Stimulated activated CD8-positive, alpha-beta memory T cell treated with anti-CD3 and anti-CD28 coated beads, Interleukin-12 subunit alpha, Interleukin-12 subunit beta, amount 100 ng/mL, for 4 hours (primary cell): ENCODE data around the gene RIBC2.
"Not testable (repeated sequence)": the region's sequence is repeated elsewhere in the genome, so short reads cannot be mapped to it uniquely, and the experiment has no call there.

Experiments used
- DNase-seq: peaks from one replicate; pipeline ENCODE4 v3.0.0-alpha.2; 2020; ENCODE audit warnings: low read depth

Gene RIBC2

DNA sequence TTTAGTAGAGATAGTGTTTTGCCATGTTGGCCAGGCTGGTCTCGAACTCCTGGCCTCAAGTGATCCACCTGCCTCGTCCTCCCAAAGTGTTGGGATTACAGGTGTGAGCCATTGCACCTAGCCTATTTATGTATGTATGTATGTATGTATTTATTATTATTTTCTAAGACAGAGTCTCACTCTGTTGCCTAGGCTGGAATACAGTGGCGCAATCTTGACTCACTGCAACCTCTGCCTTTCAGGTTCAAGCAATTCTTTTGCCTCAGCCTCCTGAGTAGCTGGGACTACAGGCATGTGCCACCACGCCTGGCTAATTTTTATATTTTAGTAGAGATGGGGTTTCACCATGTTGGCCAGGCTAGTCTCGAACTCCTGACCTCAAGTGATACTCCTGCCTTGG lies 35.9 kb downstream of the RIBC2 start:
- not testable (repeated sequence) for DNase-seq

DNA sequence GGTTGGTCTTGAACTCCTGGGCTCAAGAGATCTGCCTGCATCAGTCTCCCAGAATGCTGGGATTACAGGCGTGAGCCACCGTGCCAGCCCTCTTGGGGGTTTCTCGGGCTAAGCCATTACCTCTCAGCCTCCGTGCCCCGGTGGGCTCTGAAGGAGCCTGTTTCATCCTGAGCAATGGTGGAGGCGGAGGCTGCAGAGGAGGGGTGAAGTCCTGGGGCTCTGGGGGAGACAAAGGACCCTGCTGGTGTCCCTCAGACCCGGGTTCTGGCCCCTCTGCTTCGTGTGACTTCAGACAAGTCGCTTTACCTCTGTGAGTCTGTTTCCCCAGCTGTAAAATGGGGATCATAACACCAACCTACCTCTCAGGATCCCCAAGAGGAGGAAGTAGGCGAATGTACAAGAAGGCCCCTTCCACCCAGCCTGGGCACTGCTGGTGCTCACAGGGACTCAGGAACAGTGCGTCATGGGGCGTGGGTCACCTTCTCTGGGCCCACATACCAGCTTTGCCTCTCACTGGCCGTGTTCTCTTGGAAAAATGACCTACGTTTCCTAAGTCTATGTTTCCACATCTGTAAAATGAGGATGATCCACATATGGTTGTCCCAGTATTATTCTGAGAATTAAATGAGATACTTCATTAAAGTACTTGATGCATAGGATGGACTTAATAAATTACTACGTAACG lies 36.8 kb downstream of the RIBC2 start:
- no peak for DNase-seq

DNA sequence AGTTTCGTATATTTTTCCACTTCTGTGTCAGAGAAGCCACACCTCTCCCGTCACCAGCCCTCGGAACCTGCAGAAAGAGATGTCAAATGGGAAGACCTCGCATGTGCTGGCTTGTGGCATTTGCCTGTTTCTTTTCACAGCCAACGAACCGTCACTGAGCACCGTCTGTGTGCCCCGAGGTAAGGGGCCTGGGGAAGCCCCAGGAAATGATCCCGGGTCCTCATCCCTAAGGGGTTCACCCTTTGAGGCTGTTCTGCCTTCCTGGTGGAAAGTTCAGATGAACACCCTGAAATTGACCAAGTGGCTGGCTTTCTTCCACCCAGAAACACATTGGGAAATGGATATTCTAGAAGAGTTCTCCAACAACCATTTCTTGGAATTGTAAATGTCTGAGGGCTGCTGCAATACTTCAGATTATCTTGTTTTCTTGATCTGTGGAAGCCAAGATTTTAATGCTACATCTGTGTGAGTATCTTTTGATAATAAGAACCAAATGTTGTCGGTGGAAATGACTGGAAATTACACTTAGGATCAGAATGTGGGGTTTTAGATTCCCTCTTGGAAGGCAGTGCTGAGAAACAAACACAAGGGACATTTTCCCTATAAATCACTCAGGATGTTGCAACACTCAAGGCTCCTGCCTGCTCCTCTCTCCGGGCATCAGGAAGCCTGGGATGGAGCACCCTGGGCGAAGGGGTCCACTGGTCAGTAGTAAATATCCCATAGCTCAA lies 37.6 kb downstream of the RIBC2 start:
- DNase-seq: no peak

DNA sequence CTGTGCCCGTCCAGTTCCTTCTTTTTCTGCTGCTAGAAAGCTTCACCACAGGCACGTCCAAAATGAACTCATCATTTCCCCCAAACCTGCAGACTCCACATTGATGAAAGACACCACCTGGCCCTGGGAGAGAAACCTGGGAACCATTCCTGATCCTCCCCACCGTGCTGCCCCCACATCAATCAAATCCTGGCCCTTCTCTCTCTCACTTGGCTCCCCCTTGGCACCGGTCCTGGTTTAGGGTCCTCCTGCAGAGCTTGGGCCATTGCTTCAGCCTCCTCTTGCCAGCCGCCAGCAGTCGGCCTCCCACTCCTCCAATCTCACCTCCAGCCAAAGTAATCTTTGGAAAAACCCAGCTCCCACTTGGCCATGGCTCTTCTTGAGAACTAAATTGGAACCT lies 38.5 kb downstream of the RIBC2 start:
- DNase-seq: no peak

DNA sequence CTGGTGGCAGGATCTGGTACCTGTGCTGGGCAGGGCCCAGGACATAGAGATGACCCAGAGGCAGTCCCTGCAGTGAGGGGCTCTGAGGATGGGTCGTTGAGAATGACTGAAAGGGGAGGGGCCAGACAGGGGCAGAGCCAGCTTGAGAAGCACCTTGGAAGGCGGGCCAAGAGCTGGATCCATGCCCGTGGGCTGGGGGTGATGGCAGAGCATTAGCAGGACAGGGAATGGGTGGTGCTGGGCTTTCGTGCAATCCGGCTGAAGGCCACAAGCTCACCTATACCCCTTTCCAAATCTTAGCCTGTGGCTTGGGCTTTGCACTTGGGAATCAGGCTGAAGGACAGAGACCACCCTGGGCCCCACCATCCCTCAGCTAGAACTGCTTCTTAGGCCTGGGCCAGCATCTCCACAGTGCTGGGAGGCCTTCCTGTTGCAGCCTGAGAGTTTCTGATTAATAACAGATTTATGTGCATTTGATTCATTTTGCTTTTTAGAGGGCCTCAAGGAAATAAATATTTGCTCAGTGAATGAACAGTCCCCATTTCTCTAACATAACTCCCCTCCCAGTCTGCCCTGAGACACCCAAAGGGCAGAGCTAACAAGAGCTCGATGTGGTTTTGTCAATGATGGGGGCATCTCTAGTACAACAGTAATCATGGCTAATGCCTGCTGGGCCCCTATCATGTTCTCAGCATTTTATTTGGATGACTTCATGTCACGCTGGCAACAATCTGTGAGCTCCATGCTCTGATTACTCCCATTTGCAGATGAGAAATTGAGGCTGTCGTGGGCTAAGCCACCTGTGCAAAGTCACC lies 39.3 kb downstream of the RIBC2 start:
- DNase-seq: no peak

DNA sequence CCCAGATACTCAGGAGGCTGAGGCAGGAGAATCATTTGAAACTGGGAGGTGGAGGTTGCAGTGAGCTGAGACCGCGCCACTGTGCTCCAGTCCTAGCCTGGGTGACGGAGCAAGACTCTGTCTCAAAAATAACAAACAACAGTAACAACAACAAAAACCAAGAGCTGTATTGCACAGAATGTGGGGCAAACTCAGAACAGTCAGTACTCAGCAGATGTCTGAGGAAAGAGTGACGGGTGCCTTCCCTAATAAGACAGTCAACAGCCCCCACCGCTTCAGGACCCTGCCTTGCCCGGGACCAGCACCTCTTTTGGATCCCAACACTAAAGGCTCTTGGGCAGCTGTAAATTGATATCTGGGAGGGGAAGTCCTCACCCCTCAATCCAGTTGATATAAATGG lies 40.3 kb downstream of the RIBC2 start:
- no peak for DNase-seq

DNA sequence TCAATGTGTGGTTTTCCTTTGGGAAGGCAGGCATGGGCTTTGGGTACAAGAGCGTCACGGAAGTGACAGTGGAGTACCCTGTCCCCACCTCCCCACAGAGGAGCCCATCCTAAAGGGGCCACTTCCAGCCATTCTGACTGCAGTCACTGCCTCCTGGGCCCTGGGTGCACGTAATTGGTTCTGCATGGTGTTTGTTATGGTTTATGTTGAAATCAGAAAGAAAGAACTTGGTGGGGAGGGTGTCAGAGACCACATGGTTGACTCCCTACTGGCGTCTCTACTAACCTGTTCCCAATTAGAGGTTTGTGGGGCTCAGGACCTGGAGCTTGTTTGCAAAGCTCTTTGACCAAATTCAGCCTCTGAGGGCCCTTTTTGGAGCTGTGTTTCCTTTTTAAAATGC lies 40.8 kb downstream of the RIBC2 start:
- DNase-seq: no peak

DNA sequence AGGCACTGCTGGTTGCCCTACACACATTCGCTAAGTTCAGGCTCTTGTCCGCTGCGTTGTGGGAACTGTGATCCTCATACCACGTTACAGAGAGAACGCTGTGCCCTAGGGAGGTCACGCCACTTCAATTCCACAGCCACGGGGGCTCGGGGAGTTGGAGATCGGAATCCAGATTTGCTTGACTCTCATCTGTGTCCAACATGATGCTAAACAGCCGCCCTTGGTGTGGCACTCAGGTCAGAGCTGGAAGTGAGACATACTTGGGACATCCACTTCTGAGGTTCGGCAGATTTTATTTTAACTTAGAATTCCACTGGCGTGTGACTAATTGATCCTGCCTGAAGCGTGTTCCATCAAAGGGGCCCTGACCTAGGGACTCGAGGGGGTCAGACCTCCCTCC lies 41.7 kb downstream of the RIBC2 start:
- no peak for DNase-seq

DNA sequence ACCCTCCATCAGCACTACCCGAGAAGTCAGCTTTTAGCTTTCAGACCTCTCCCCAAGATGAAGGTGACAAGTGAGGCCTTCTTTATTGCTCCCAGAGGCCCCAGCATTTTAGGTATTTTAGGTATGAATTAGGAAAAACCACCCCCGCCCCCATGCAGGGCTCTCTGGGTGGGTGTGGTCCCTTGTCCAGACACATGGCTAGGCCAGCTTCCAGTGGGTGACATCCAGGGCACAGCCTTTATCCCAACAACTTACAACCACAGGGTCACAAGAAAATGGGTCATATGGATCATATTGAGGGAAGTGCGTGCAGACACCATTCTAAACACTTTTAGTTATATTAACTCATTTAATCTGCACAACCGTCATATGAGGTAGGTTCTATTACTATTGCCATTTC lies 42.1 kb downstream of the RIBC2 start:
- DNase-seq: no peak

DNA sequence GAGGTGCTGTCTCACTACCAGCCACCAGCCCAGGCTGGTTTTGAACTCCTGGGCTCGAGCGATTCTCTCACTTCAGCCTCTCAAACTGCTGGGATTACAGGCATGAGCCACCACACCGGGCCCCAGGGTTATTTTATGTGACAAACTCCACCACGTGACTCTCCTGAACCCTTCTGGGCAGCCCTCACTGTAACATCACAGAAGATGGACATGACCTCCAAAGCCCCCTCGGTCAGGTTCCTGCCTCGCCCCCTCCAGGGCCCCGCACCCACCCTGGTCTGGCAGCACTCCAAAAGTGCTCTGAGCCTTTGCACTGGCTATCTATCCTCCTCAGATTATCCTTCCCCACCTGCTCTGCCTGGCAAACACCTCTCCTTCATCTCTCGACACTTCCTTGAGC lies 43.3 kb downstream of the RIBC2 start:
- DNase-seq: no peak

DNA sequence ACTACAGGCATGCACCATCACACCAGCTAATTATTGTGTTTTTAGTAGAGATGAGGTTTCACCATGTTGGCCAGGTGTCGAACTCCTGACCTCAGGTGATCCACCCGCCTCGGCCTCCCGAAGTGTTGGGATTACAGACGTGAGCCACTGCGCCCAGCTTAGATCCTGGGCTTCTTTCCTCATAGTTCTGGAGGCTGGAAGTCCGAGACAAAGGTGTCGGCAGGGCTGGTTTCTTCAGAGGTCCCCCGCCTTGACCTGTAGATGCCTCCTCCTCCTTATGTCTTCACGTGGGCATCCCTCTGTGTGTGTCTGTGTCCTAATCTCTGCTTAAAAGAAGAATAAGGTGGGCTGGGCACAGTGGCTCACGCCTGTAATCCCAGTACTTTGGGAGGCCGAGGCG lies 45.0 kb downstream of the RIBC2 start:
- DNase-seq: no peak

DNA sequence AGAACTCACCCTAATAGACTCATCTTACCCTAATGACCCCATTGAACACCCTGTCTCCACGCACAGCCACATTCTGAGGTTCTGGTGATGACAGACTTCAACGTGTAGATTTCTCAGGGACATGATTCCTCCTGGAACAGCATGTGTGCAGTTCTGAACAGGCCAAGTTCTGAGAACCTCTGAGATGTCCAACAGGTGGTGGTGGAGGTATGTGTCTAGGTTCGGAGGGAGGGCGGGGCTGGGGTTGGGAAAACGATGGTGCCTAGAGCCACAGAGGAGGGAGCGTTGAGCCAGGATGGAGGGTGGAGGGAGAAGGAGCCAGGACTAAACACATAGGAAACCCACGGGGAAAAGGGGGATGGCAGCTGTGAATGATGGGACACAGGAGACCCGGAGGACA lies 45.7 kb downstream of the RIBC2 start:
- DNase-seq: no peak

DNA sequence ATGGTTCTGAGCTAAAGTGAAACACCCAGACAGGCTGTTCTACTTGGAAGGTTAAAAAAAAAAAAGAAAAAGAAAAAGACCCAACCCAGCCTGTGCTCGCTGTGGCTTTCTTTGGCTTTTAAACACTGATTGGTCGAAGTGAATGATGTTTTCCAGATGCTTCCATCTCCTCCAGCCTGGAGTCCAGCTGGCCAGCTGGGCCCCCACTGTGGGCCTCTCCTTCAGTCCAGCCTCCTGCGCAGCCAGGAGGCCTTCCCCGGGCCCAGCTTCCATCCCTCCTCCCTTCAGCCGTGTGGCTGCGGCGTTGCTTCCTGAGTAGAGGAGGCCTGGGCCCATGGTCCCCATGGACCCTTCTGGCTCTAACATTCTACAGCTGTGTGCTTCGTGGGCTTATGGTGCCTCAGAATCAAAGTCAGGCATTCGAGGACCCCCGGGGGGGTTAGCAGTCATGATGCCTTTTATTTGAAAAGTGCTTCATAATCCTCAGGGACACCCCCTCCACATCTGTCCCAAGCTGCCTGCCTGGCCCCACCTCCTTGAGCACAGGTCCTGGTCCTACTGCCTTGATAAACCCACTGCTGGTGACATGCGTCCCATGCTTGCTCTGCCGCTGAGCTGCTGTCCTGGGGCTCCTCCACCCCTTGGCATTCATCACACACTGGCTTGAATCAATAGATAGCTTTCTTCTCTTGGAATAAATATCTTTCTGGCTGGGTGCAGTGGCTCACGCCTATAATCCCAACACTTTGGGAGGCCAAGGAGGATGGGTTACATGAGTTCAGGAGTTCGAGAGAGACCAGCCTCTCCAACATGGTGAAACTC lies 47.0 kb downstream of the RIBC2 start:
- DNase-seq: no peak

DNA sequence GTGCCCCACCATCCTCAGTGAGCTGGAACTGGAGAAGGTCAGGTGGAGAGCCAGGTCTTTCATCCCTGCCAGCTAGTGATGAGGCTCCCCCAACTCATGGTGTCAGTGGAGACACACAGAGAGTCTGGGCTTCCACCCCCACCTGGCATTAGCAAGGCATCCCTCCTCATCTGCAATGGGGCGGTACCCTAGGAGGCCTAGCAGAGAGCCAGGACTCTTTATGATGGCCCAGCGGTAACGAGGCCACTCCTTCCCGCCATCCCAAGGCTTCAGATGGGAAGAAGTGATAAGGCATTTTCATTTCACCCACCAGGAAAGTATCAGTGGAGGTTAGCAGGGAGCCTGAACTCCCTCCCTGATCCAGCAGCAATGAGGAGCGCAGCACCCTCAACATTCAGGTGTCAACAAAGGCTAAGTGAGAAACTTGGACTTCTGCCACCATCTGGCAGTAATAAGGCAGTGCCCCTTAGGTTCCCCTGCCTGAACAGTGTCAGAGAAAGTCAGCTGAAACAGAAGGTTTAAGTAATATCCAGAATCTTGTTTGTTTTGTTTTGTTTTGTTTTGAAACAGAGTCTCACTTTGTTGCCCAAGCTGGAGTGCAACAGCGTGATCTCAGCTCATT lies 48.7 kb downstream of the RIBC2 start:
- DNase-seq: no peak

DNA sequence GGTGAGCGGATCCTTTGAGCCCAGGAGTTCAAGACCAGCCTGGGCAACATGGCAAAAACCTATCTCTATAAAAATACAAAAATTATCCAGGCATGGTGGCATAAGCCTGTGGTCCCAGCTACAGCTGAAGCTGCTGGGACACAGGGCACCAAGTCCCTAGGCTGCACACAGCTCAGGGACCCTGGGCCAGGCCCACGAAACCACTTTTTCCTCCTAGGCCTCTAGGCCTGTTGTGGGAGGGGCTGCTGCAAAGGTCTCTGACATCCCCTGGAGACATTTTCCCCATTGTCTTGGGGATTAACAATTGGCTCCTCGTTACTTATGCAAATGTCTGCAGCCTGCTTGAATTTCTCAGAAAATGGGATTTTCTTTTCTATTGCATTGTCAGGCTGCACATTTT lies 50.2 kb downstream of the RIBC2 start:
- DNase-seq: not testable (repeated sequence)

DNA sequence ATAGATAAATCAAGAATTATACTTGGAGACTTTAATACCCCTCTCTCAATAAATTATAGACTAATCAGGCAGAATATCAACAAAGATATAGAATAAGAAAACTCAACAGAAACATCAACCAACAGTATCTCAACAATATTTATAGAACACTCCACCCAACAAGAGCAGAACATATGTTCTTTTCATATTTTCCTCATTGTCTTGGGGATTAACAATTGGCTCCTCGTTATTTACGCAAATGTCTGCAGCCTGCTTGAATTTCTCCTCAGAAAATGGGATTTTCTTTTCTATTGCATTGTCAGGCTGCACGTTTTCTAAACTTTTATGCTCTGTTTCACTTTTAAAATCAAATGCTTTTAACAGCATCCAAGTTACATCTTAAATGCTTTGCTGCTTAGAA lies 52.1 kb downstream of the RIBC2 start:
- no peak for DNase-seq

DNA sequence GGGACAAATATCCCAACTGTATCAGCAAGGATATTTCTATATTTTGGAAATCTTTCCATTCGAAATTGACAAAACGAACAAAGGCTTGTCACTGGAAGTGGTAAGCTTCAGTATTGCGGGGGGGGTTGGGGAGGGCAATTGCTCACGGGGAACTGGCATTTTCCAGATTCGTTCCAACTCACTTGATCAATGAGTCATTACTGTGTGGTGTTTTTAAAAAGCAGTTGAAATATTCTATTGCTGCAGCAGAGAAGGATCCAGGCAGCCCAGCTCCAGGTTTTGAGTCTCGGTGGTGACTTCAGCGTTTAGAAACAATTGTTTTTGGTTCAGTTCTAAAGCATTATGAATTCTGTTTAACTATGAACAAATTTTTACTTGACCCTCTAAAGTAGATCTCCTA lies 55.4 kb downstream of the RIBC2 start:
- no peak for DNase-seq

DNA sequence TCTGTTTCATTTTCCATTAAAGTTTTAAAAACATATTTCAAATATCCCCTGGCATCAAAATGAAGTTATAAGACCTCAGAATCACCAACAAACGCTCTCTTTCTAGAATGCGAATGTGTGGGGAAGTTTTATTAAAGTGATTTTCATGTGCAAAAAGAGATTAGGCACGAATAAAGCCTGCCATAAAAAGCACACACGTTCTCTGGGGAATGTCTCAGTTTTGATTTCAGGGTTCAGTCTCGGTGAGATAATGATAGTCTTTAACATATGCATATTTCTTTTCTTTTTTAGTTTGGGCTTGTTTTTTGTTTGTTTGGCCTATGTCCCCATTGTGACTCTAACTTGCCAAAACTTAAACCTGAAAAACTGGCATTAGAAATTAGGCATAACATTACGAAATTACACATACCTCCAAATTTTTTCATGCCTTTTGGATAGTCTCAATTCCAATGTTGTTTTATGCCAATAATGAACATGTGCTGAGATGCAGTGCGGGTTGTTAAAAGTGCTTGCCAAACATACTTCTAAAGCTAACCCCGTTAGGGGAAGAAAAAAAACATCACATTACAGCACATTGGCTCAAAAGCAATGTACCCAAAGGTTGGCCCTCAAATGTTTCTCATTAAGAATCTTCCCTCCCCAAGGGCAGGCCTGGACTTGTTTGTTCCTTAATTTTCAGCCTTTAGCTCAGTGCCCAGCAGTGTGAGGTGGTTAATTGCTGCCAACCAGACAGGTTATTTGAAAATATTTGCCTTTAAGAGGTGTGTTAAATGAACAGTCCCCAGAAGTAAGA lies 56.0 kb downstream of the RIBC2 start:
- no peak for DNase-seq

DNA sequence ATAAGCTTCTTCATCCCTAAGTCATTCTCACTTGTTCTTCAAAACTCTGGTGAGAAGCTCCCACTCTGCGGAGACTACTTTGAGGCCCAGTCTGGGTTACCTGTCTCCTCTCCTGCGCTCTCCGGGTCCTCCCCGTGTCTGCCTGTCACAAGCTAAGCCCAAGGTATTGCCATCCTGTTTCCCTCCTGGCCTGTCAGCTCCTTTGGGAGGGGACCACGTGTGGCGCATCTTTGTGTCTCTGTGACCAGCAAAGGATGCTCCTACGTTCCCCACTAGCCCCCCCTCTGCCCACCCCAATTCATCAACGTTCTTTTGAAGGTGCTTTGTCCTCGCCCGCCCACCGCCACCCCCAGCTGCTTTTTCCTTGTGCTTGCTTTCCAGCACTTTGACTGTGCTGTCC lies 57.4 kb downstream of the RIBC2 start:
- DNase-seq: no peak

DNA sequence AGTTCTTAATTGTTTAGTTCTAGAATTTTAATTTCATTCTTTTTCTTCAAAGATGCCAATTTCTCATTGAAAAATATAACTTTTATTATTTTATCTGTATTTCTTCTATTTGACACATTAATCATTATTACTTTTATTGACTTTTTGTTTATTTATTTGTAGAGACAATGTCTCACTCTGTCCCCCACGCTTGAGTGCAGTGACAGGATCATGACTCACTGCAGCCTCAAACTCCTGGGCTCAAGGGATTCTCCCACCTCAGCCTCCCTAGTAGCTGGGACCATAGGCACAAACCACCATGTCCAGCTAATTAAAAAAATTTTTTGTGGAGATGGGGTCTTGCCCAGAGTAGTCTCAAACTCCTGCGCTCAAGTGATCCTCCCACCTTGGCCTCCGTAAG lies 58.9 kb downstream of the RIBC2 start:
- no peak for DNase-seq

DNA sequence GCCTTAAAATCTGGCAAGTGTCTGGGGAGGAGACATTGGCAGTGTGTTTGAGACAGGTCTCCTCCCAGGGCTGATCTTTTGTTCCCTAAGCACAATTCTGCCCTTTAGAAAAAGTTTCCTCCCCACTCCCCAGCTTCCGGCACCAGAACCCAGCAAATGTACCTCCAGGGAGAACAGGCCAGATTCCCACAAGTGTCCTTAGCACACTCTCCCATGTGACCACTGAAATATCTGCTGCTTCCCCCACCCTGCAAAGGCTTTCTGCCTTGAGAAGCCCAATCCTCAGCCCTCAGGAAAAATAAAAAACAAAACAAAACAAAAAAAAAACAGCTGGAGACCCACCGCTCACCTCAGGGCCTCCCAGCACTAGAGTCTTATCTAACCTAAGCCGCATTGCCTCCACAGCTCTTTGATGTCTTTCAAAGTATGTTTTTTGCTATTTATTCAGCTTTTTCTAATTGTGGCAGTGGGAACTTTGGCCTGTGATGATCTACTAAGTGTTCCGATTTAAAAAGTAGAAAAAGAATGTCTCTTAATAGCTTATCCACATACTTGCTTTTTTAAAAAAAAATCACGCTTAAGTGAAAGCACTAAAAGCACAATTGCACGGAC lies 60.2 kb downstream of the RIBC2 start:
- DNase-seq: no peak
